VCaP (cell line): ENCODE results near the gene TSPAN3.

Experiments
- H3K27ac ChIP-seq: fragments of 450-650 bp; 2 replicates; pipeline ENCODE4 v1.5.1; 2017
- TF ChIP-seq, protein P1 (sequence below): fragments of 450-650 bp; conservative IDR thresholded peaks from 2 replicates; pipeline ENCODE4 v1.5.1; 2017; ENCODE audit warnings: mild to moderate bottlenecking, moderate library complexity

TSPAN3 gene

GRCh38 chr15:77009176-77009575 lies 61.7 kb downstream of the TSPAN3 start:
- TF ChIP-seq, protein P1, sequence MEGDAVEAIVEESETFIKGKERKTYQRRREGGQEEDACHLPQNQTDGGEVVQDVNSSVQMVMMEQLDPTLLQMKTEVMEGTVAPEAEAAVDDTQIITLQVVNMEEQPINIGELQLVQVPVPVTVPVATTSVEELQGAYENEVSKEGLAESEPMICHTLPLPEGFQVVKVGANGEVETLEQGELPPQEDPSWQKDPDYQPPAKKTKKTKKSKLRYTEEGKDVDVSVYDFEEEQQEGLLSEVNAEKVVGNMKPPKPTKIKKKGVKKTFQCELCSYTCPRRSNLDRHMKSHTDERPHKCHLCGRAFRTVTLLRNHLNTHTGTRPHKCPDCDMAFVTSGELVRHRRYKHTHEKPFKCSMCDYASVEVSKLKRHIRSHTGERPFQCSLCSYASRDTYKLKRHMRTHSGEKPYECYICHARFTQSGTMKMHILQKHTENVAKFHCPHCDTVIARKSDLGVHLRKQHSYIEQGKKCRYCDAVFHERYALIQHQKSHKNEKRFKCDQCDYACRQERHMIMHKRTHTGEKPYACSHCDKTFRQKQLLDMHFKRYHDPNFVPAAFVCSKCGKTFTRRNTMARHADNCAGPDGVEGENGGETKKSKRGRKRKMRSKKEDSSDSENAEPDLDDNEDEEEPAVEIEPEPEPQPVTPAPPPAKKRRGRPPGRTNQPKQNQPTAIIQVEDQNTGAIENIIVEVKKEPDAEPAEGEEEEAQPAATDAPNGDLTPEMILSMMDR, result no peak
- H3K27ac ChIP-seq, result peak overlapping the region; percentile 63

- no peak overlapping the region for H3K27ac ChIP-seq
- TF ChIP-seq, protein P1, result no peak
These were observed 66.7 kb downstream of the TSPAN3 start for GRCh38 chr15:77004189-77004588.

DNA sequence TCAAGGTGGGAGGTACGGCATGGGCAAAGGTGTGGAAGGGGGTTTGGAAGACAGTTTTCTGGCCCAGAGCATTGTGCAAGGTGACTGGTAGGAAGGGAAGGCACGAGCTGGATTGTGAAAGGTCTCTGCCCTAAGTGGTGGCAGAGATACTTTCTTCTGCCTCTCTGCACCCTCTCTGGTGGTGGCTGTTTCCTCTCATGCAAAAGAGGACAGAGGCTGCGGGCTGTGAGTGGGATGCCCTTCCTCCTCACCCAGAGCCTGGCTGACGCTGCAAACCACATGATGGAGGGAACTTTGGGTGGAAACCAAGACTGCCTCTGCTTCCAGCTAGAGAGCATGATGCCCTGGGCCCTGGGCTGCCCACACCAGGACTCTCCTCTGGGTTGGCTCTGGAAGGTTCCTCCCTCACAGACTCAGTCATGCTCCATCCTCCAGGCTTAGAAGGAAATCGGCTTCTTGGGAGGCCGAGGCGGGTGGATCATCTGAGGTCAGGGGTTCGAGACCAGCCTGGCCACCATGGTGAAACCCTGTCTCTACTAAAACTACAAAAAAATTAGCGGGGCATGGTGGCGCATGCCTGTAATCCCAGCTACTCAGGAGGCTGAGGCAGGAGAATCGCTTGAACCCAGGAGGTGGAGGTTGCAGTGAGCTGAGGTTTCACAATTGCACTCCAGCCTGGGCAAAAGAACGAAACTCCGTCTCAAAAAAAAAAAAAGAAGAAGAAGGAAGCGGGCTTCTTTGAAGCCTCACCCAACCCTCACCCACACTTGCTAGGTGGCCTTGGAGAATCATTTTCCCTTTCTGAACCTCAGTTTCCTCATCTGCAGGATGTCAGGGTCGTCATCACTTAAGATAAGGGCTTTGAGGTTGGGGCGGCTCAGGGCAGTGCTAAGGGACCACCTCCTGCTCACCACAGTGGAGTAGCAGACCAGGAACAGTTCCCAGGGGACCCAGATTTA lies 67.7 kb downstream of the TSPAN3 start:
- TF ChIP-seq, protein P1, result no peak
- H3K27ac ChIP-seq, result peak overlapping the region; percentile 76; the same call in 1 of the 2 replicates

- TF ChIP-seq, protein P1, result no peak
- H3K27ac ChIP-seq, result peak overlapping the region; percentile 76
These were observed 68.5 kb downstream of the TSPAN3 start for GRCh38 chr15:77002436-77002835.

DNA sequence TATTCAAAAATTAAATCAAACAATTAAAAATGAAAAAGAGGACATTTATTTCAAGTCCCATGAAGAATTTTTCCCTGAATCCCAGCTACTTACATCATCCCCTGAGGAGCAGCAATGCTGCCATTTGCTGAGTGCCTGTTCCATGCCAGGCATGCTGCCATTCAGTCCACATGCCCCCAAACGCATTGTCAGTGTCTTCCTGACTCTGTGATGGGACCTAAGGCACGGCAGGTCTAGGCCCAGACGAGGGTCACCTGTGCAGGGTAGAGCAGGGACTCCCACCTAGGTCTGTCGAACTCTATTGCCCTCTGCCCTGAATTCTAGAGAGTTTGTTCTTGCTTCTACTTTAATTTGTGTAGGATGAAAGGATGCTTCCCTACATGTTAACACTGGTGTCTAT lies 68.9 kb downstream of the TSPAN3 start:
- TF ChIP-seq, protein P1, result no peak
- peak overlapping the region; percentile 76 for H3K27ac ChIP-seq

DNA sequence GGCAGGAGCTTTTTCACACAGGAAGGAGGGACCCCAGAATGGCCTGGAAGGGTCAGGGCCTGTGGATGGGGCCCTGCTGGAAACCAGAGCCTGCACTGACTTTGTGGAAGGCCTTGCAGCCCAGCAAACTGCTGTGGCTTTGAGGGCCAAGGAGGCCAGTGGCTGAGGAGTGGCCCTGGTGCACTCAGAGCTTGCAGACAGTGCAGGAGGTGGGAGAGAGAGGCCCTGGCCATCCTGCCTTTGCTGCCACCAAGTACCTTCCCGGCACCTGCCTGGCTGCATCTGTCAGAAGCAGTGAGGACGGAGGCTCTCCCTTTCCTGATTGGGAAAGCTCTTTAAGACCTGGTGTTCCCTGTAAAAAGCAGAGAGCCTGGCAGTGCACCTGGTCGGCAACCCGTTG lies 69.6 kb downstream of the TSPAN3 start:
- peak overlapping the region; percentile 76 for H3K27ac ChIP-seq
- TF ChIP-seq, protein P1, result no peak

- no peak overlapping the region for H3K27ac ChIP-seq
- TF ChIP-seq, protein P1, result no peak
These were observed 70.9 kb downstream of the TSPAN3 start for GRCh38 chr15:76999996-77000395.
